Keratinocyte (primary cell): Measurements from ENCODE around the gene NEURL4.
A peak's percentile ranks its signal among the peaks of the same experiment; 100 is the strongest.

Source experiments
- EZH2 ChIP-seq: IDR thresholded peaks from one replicate; pipeline ENCODE4 v1.6.1; 2012; ENCODE audit warnings: inconsistent platforms, mild to moderate bottlenecking, low read length, moderate library complexity
- TF ChIP-seq, protein P1 (sequence below), 3 experiments: IDR thresholded peaks in 1 of 3; conservative IDR thresholded peaks in 1 of 3; optimal IDR thresholded peaks in 1 of 3; 2 replicates in 2 of 3; 3 replicates in 1 of 3; pipeline versions ENCODE3 to v1.5.1; 2011; ENCODE audit warnings: low read length in 3 of 3, mild to moderate bottlenecking in 3 of 3, moderate library complexity in 2 of 3, control low read depth in 1 of 3, inconsistent platforms in 1 of 3; ENCODE audit not compliant: insufficient read depth in 2 of 3; ENCODE audit errors: extremely low read depth in 1 of 3

DNA sequence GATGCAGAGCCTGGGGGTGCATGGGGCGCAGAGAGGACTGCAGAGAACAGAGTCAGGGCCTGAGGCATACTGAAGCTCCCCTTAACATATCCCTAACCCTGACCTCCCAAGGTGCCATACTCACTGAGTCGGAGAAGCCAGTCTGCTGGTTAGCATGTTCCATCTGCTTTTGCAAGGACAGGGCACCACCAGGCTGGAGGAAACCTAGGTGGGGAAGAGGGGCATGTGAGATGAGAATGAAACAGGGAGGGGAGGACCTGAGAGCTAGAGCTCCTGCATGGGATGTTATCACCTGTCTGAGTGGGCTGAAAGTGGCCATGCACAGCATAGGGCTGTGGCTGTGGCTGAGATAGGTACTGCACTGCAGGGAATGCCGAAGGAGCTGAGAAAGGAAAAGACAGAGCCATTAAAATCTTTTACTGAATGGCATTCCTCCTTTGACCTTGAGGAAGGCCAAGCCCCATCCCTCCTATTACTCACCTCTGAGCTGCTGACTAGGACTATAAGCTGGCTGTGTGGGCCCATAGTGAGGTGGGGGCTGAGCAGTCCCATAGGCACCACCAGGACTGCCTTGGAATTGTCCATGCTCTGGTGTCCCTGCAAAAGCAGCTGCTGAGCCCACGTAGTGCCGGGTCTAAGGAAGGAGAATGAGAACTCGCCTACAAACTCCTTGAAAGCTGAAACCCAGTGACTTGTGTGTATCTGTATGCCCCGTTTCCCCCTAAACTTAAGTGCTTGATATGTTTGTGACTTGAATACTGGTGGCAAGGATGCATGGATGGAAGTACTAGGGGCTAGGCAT, 15.8 kb downstream of the NEURL4 start:
- TF ChIP-seq, protein P1, sequence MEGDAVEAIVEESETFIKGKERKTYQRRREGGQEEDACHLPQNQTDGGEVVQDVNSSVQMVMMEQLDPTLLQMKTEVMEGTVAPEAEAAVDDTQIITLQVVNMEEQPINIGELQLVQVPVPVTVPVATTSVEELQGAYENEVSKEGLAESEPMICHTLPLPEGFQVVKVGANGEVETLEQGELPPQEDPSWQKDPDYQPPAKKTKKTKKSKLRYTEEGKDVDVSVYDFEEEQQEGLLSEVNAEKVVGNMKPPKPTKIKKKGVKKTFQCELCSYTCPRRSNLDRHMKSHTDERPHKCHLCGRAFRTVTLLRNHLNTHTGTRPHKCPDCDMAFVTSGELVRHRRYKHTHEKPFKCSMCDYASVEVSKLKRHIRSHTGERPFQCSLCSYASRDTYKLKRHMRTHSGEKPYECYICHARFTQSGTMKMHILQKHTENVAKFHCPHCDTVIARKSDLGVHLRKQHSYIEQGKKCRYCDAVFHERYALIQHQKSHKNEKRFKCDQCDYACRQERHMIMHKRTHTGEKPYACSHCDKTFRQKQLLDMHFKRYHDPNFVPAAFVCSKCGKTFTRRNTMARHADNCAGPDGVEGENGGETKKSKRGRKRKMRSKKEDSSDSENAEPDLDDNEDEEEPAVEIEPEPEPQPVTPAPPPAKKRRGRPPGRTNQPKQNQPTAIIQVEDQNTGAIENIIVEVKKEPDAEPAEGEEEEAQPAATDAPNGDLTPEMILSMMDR (optimal IDR thresholded peaks at IDR 0.05 in 1 of 3, IDR thresholded peaks at IDR 0.05 in 1 of 3, conservative IDR thresholded peaks at IDR 0.05 in 1 of 3; ENCODE audit: extremely low read depth in 1 of 3, insufficient read depth in 2 of 3, low read length in 3 of 3) = peak in 2 of 3 experiments; percentile 25 to 49
- TF ChIP-seq EZH2 = no peak
